Right ventricle myocardium superior (tissue), 1 donor: Measurements from ENCODE around the gene MROH8. TPM values are rescaled to one million over a fixed set of nuclear protein-coding genes. Genes with fewer than 3 reads are reported as not detected.

Source experiments
- ATAC-seq: fragments of 200-7000 bp; cut with Tn5 transposase; one replicate; pipeline ENCODE4 v1.9.1; 2020; ENCODE audit warnings: mild to moderate bottlenecking; ENCODE audit not compliant: poor library complexity
- DNase-seq: peaks from one replicate; pipeline ENCODE4 v3.0.0-alpha.2; 2020
- intact Hi-C: fragments of 100-400 bp; cut with DNase I; formaldehyde crosslinking; loops from one replicate; pipeline ENCODE4 v1.11.2; 2022
- total RNA-seq: library from RNA; stranded (reverse); fragmentation: NEBNext Ultra II Directional; extraction: Animal tissue kit (Norgen Biotek cat#: 25700); gene quantifications from one replicate; pipeline ENCODE4 v1.2.1, GENCODE V29; 2021
- donor health status: DM: no; HTN: yes; CAD: no; lungs with severe emphysema.

The MROH8 gene
- total RNA-seq, 1 donor from 2014 or later: 3.8 TPM

DNA sequence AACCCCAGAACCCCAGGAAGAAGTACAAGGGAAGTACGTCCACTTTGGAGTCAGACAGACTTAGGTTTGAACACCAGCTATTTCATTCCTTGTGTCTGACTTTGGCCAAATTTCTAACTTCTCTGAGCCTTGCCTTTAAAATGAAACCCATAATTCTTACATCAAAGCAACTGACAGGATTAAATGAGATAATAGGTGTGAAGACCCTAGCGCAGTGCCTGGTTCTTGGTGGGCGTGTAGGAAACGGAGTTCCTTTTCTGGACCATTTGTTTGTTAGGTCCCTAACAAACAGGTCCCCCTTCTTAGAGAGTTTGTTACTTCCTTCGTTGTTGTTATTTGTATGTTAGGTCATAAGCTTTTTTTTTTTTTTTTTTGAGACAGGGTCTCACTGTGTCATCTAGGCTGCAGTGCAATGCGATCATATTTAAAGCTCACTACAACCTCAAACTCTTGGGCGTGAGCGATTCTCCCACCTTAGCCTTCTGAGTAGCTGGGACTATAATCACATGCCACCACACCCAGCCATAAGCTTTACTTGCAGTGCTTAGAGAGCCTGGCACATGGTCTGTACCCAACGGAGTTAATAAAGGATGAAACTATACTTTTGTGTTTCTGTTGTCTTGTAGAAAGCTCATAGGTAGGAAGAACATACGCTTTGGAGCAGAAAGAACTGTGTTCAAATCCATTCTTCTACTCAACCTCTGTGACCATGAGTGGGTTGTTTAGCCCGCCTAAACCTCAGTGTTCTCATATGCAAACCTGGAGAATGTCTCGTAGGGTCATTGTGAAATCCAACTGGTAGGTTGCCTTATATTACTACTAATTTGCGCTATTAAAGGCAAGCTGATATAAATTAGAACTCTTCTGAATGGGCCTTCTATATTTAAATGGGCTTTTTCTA is 21.8 kb upstream of the MROH8 start:
- intact Hi-C loops: no loop called here
- ATAC-seq (no peak), DNase-seq (no peak)

DNA sequence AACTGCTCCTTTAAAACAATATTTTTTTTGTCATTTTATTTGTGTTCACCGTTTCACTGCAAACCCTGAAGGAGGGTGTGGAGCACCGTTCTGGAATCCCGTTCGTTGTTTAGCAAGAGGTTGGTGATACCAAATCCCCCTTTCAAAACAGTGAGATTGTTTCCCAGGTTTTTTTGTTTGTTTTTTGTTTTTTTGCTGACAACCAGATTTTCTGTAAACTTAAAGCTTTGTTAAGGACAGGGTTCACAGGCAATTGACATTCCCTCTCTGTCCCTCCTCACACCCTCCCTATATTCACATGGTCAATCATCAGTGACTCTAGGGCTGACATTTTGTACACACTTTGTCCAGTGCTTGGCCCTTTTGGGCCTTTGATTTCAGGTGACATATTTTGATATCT is 21.0 kb upstream of the MROH8 start:
- no peak for DNase-seq
- ATAC-seq: no peak
- intact Hi-C loops: no loop called here

DNA sequence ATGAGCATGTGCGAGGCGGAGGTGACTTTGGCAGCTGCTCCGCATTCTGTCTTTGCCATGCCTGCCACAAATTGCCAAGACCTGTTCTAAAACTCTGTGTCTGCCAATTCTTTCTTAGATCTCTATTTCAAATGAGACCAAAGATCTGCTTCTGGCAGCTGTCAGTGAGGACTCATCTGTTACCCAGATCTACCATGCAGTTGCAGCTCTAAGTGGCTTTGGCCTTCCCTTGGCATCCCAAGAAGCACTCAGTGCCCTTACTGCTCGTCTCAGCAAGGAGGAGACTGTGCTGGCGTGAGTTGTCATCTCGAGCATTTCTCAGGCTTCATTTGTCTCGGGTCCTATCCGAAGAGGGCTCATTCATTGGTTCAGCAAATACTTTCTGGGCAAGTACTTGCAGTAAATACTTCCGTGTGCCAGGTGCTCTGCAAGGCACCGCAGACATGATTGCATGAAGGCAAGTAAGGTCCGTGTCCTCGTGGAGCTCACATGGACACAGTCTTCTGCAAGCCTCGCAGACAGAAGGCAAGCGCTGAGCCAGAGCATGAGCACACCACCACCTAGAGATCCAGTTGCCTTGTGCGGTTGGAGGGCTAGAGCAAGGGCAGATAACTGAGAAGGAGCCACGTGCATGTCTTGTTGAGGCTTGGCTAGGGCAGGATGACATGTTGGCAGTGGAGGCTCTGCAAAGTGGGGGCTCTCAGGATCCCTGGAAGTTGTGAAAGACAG is 19.7 kb upstream of the MROH8 start:
- no peak for DNase-seq
- intact Hi-C loops: loop anchor here (5.0 to 10.0 kb wide), 2 partner anchors 186 to 338 kb away; no protein-coding TSS in a partner anchor
- no peak for ATAC-seq

DNA sequence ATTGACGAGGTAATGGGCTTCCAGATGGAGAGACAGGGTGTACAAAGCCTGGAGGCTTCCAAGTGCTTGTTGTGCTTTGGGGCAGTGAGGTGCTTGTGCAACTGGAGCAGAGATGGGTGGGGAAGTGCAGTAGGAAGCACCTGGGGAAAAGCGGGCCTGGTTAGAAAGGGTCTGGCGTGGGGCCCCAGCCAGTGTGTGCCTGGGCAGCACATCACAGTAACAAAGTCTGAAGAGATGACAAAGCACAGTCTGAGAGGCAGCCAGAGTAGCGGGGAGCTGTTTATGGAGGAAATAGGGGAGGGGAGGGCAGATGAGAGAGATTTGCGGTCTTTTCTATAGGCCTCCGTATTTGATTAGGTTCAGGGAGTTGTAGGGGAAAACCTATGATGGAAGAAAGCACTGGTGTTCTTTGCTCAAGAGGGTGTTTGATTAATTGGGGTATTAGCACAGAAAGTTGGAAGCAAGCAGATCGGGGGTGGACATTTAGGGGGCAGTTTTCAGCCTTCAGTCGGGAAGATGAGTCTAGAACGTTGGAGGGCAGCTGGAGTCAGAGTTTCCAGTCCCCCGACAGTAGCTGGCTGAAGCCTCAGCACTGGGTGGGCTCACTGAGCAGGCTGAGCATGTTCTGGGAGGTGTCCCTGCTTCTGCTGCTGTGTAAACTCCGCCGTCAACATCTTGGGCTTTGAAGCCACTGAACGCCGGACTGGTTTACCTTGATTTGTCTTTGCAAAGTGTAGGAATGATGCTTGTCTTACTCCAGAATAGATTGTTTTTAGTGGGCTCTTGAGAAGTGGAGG is 15.5 kb upstream of the MROH8 start:
- no peak for ATAC-seq
- intact Hi-C loops: loop anchor here (5.0 to 10.0 kb wide), 2 partner anchors 190 to 342 kb away; no protein-coding TSS in a partner anchor
- no peak for DNase-seq

DNA sequence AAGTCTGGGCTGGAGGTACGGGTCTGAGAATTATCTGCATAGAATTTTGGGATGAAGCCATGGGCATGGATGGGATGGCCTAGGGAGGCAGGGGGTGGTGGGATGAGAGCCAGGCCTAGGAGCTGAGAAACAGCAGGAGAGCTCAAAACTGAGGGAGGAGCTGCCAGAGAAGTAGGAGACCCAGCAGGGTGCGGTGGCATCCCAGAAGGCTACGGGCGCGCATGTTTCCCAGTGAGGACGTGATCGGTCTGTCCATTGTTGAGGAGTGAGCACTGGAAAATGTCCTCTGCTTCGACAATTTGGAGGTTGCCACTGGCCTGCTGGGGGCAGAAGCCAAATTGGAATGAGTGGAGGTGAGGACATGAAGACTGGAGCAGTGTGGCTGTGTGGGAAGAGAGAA is 14.5 kb upstream of the MROH8 start:
- intact Hi-C loops: loop anchor here (10.0 kb wide), 1 partner anchor 191 kb away; no protein-coding TSS in a partner anchor
- DNase-seq (no peak), ATAC-seq (no peak)

DNA sequence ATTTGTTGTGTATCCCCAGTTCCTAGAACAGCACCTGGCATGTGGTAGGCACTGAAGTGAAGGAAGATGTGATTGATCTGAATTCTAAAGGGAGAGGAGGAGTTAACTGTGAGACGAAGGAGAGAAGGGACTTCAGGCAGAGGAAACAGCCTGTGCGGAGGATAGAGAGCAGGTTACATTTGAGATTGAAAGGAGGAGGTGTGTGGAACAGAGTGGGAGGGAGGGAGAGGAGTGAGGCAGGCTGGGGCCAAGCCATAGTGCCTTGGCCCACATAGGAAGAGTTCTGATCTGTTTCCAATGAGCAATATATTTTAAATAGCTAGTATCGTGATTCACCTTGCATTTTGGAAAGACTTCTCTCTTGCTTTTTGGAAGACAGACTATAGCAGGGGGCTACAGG is 13.9 kb upstream of the MROH8 start:
- ATAC-seq: no peak
- no peak for DNase-seq
- intact Hi-C loops: loop anchor here (10.0 kb wide), 1 partner anchor 192 kb away; no protein-coding TSS in a partner anchor

DNA sequence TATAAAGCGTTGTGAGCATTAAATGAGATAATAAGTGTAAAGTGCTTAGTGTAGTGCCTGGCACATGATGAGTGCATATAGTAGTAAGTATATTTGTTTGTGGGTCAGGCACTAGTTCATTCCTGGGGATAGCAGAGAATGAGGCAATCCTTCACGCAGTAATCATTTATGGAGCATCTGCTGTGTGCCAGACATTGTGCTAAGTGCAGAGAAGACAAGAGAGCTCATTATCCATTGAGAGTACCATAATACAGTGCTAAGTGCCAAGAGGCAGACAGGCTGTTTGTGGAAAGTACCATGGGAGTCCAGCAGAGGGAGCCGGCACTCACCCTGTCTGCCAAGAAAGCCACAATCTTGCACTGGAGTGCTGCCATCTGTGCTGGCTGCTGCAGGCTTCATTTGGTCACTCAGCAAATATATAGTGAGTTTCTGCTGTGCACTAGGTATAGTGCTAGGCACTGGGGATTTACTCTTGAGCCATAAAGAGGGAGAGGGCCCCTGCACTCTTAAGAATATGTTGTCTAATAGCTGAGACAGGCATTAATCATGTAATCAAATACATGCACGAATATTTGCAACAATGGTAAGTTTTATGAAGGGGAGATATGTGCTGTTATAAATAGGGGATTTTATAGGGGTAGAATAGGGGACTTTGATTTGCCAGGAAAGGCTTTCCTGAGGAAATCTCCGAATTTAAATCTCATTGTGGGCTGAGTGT is 12.9 kb upstream of the MROH8 start:
- intact Hi-C loops: loop anchor here (10.0 kb wide), 1 partner anchor 193 kb away; no protein-coding TSS in a partner anchor

DNA sequence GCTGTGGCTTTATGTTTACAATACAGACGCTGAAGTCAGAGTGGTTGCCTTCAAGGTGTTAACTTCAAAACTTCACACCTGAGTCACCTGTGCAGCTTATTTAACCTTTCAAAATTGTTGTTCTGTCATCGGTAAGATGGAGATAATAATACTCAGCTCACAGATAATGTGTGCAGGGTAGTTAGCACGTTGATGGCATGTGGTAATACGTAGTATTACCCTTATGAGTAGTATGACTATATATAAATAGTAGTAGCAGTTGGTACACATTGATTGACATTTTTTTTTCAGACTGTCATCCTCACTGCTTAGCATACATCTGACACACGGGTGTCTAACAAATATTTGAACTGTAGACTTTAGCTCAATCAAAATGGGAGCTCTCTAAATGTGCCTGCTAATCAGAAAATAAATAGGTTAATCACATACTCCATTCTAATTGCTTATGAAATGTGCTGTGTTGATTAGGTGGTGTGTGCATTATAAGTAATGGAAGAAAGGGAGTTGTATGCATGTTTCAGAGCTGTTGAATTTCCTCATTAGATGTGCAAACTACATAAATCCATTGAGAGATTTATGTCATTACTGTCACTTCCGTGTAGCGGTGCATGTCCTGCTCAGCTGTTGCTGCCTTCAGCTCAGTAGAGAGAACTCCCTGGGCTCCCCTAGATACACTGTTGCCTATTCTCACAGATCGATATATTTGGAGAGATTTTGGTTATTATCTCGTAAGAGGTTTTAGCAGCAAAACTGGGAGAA is 11.2 kb upstream of the MROH8 start:
- DNase-seq (no peak), ATAC-seq (no peak)
- intact Hi-C loops: loop anchor here (10.0 kb wide), 1 partner anchor 194 kb away; no protein-coding TSS in a partner anchor

More for the DNA sequence above, 12.9 kb upstream of the MROH8 start:
- DNase-seq: peak; percentile 93
- peak; percentile 94 for ATAC-seq

DNA sequence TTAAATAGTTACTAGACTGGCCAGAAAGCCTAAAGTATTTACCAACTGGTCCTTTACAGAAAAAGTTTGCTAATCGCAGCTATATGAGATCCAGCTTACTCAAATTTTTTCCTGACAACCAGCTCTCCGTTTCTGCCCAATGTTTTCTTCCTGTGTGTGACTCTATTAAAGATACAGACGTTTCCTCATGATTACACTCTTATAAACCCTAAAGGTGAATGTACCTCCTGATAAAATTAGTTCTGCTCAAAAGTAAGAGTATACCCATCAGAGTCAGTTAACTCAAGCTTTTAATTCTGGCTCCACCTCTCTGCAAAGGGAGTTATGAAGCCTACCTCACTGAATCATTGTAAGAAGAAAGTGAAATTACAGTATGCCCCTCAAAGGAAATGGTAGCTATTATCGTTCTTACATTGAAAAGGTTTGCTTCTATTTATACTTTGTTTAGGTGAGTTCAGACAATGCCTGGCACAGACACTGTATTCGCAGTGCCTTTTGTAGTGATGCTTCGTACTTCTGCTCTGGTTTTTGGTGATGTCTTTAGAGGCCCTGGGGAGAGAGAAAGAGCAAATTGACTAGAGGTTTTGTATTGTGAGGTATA is 10.2 kb upstream of the MROH8 start:
- ATAC-seq: no peak
- intact Hi-C loops: loop anchor here (10.0 kb wide), 1 partner anchor 195 kb away; no protein-coding TSS in a partner anchor
- no peak for DNase-seq

DNA sequence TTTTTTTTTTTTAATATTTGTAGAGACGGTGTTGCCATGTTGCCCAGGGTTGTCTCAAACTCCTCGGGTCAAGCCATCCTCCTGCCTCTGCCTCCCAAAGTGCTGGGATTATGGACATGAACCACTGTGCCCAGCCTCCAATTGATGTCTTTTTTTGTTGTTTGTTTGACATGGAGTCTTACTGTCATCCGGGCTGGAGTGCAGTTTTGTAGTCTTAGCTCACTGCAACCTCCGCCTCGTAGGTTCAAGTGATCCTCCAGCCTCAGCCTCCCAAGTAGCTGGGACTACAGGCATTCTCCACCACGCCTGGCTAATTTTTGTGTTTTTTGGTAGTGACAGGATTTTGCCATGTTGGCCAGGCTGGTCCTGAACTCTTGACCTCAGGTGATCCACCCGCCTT is 9.4 kb upstream of the MROH8 start:
- intact Hi-C loops: no loop called here
- DNase-seq (no peak), ATAC-seq (no peak)

DNA sequence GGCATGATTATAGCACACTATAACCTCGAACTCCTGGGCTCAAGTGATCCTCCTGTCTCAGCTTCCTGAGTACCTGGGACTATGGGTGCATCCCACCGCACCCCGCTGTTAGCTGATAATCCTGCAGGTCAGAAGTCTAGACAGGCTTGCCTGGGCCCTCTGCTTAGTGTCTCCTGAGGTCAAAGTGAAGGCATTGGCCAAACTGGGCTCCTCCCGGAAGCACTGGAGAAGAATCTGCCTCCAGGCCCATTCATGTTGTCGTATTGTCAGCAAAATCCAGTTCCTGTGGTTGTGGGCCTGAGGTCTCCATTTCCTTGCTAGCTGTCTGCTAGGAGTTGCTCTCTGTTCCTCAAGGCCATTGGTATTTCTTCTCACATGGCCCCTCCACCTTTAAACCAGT is 6.3 kb upstream of the MROH8 start:
- intact Hi-C loops: no loop called here
- no peak for DNase-seq
- peak; percentile 13 for ATAC-seq

DNA sequence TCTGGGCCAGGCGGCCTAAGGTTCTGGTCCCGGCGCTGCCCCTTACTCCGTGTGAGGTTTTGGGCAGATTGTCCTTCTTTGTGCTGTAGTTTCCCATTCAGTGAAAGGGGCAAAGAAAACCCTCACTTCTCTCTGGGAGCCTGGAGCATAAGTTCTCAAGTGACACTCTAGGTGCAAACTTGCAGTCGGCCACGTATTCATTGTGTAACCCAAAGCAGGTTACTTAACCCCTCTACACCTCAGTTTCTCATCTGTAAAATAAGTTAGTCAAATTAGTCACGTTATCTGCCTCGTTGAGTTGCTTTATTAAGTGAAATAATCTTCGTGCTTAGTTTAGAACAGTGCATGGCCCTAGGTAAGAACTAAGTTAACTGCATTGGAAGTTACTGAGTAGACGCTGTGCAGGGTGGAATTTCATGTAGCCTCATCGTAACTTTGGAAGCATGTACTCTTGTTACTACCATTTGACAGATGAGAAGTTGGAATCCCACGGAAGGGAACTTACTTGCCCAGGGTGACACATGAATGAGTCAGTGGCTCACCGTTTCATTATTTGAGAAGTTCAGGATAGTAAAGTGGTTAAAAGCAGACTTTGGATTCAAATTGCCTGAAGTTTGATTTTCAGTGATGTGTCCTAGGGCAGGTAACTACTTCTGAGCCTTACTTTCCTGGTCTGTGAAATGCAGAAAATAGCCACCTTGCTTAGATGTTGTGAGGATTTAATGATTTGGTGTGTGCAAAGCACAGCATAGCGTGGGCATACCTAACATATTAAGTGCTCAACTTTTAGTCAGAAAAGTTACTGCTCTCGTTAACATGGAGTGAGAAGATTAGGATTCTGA is 556 bp upstream of the MROH8 start:
- intact Hi-C loops: no loop called here
- no peak for DNase-seq
- no peak for ATAC-seq

DNA sequence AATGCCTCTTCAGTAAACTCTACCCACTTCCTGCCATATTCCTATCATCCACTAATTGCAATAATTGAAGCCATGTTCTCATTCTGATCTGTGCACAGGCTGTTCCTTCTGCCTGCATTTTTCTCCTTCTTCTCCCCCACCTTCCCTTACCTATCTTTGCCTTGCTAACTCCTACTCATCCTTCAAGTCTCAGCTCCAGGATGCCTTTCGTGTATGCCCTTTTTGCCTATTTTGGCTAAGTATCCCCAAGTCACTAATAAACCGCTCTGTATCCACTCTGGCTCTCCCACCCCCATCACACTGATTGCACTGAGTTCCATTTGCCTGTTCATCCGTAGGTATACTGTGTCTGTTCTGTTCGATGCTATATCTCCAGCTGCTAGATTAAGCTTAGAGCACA is 6.5 kb downstream of the MROH8 start:
- intact Hi-C loops: no loop called here
- no peak for ATAC-seq
- DNase-seq: no peak

DNA sequence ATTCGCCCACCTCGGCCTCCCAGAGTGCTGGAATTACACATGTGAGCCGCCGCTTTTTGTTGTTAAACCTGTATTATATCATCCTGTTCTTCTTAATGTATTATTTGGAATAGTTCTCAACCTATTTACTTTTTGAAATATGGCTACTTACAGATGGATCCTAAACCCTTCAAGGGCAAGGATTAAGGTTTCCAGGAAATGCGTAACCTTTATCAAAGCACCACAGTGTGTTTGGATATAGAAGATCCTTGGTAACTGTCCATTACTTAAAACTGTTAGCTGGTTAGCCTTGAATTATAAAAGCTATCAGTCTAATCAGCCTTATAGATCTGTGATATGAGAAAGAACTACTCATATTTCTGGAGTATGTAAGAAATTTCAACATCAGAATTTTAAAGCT is 12.5 kb downstream of the MROH8 start:
- DNase-seq: no peak
- ATAC-seq: no peak
- intact Hi-C loops: no loop called here

DNA sequence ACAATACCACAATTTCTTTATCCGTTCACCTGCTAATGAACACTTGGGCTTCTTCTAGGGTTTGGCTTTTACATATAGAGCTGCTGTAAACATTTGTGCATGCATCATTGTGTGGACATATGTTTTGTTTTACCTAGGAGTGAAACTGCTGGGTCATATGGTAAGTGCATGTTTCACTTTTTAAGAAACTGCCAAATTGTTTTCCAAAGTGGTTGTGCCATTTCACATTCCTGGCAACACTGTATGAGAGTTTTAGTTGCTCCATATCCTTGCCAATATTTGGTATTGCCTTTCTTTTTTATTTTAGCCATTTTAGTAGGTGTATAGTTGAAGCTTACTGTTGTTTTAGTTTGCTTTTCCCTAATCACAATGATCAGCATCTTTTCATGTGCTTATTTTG is 14.3 kb downstream of the MROH8 start:
- DNase-seq (no peak), ATAC-seq (no peak)
- intact Hi-C loops: no loop called here

DNA sequence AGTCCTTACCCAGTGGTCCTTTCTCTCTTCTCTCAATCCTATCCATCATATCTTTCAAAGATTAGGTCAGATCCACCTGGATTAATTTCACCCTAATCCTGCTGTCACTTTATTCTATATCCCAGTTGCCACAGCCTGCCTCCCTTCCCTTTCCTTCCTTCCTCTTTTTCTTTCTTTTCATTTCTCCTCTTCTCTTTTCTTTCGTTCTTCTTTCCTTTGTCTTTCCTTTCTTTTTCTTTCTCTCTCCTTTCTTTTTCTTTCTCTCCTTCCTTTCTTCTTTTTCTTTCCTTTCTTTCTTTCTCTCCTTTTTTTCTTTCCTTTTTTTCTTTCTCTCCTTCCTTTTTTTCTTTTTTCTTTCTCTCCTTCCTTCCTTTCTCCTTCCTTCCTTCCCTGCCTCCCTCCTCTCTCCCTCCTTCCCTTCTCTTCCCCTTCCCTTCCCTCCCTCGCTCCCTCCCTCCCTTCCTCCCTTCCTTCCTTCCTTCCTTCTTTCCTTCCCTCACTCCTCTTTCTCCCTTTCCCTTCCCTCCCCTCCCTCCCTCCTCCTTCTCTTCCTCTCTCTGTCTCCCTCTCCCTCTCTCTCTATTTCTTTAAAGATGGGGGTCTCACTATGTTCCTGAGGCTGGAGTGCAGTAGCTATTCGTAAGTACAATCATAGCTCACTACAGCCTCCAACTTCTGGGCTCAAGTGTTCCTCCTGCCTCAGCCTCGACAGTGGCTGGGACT is 15.4 kb downstream of the MROH8 start:
- ATAC-seq (no peak), DNase-seq (no peak)
- intact Hi-C loops: no loop called here
